Measurements from ENCODE around the gene PNMA8A.
A peak's percentile ranks its signal among the peaks of the same experiment; 100 is the strongest.

DNA sequence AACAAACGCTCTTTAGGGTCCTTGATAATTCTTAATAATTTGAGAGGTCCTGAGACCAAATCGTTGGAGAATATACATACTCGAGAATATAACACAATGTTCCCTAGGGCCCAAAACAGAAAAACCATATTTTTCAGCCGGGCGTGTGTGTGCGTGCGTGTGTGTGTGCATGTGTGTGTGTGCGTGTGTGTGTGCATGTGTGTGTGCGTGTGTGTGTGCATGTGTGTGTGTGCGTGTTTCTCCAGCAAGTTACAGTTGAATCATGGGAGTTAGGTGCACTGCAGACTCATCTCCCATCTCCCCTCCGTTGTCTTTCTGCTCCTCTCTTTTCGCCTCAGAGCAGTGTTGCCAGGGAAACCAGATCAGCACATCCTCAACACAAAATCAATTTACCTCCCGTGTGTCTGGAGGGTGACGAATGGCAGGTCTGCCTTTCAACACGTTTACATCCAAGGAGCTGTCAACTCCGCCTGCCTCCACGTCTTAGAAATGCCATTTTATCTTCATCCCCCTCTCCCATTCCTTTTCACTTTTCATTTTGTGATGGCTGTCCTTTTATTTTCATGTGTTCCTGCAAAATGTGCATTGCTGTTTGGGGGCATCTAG, 32.6 kb upstream of the PNMA8A start:
- TF ChIP-seq EZH2phosphoT487 (IDR thresholded peaks at IDR 0.05; ENCODE audit: borderline replicate concordance, low read depth) (no peak), CTCF (IDR thresholded peaks at IDR 0.05) (no peak), RAD21 (IDR thresholded peaks at IDR 0.05; ENCODE audit: low read length) (no peak), USF1 (IDR thresholded peaks at IDR 0.05; ENCODE audit: borderline replicate concordance, low read depth) (no peak), SIN3A (IDR thresholded peaks at IDR 0.05; ENCODE audit: borderline replicate concordance, low read depth, low read length) (no peak), MXI1 (IDR thresholded peaks at IDR 0.05; ENCODE audit: low read depth, low read length) (peak; percentile 26; the same call in 1 of the 2 replicates), EP300 (IDR thresholded peaks at IDR 0.05; ENCODE audit: borderline replicate concordance in 1 of 2, low read depth in 1 of 2, low read length in 1 of 2) (no peak), TAF1 (IDR thresholded peaks at IDR 0.05; ENCODE audit: borderline replicate concordance, low read depth, low read length) (no peak), RFX5 (IDR thresholded peaks at IDR 0.05; ENCODE audit: low read length) (no peak)
